ENCODE measurements around the gene HOXD10.

The HOXD10 gene

GRCh38 chr2:176078541-176079284 is 37.9 kb upstream of the HOXD10 start:
- no peak for DNase-seq (ENCODE audit: extremely low read depth, insufficient read length)
- H3K27me3 ChIP-seq (replicated peaks; ENCODE audit: control insufficient read depth, insufficient read depth, low read length) = peaks cover 4% of the 10 kb centered on the region; the same call in 1 of the 2 replicates

DNA sequence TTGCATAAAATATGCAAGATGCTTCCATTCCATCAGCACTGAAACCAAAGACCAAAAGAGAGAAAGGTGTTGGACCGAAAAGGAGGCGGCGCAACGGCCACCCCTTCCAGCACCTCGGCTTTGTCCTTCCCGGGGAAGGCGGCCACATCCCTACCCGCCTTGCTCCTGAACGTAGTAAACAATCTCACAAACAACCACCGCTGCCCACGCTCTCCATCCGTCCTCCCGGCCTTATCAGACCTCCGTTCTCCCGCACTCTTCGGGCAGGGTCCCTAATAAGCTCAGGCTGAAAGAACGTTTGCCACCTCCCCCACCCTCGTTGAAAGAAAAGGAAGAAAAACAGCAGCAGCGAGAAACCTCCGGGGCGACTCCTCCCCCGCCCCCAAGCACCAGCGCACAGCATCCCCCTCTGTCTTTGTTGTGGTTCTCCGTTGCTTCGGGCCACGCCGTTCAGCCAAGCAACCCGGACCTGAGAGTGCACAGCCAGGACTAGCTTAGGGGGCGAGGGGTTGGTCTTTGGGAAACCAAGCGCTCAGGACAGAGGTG is 37.2 kb upstream of the HOXD10 start:
- Histone ChIP-seq H3K4me3 (replicated peaks; ENCODE audit: low read depth, low read length) (no peak overlapping the region), H3K27me3 (replicated peaks; ENCODE audit: control insufficient read depth, insufficient read depth, low read length) (peaks cover 3% of the 10 kb centered on the region; the same call in 1 of the 2 replicates), H3K36me3 (ENCODE audit: control insufficient read depth, insufficient read depth, low read length) (no peaks in the 10 kb centered on the region)
- DNase-seq (ENCODE audit: extremely low read depth, insufficient read length) = no peak
- no peak for TF ChIP-seq CTCF (IDR thresholded peaks at IDR 0.05; ENCODE audit: insufficient read depth, low read length, poor library complexity, severe bottlenecking)

More at GRCh38 chr2:176078541-176079284, 37.9 kb upstream of the HOXD10 start:
- no peaks in the 10 kb centered on the region for H3K36me3 ChIP-seq (ENCODE audit: control insufficient read depth, insufficient read depth, low read length)
- TF ChIP-seq CTCF (IDR thresholded peaks at IDR 0.05; ENCODE audit: insufficient read depth, low read length, poor library complexity, severe bottlenecking) = no peak
- no peak overlapping the region for H3K4me3 ChIP-seq (replicated peaks; ENCODE audit: low read depth, low read length)

- peak; percentile 36 for TF ChIP-seq CTCF (IDR thresholded peaks at IDR 0.05; ENCODE audit: insufficient read depth, low read length, poor library complexity, severe bottlenecking)
- H3K4me3 ChIP-seq (replicated peaks; ENCODE audit: low read depth, low read length) = no peak overlapping the region
- DNase-seq (ENCODE audit: extremely low read depth, insufficient read length) = peak; percentile 64
- peaks cover 3% of the 10 kb centered on the region; the same call in 1 of the 2 replicates for H3K27me3 ChIP-seq (replicated peaks; ENCODE audit: control insufficient read depth, insufficient read depth, low read length)
- no peaks in the 10 kb centered on the region for H3K36me3 ChIP-seq (ENCODE audit: control insufficient read depth, insufficient read depth, low read length)
Observed at GRCh38 chr2:176079831-176080539, 36.6 kb upstream of the HOXD10 start.

DNA sequence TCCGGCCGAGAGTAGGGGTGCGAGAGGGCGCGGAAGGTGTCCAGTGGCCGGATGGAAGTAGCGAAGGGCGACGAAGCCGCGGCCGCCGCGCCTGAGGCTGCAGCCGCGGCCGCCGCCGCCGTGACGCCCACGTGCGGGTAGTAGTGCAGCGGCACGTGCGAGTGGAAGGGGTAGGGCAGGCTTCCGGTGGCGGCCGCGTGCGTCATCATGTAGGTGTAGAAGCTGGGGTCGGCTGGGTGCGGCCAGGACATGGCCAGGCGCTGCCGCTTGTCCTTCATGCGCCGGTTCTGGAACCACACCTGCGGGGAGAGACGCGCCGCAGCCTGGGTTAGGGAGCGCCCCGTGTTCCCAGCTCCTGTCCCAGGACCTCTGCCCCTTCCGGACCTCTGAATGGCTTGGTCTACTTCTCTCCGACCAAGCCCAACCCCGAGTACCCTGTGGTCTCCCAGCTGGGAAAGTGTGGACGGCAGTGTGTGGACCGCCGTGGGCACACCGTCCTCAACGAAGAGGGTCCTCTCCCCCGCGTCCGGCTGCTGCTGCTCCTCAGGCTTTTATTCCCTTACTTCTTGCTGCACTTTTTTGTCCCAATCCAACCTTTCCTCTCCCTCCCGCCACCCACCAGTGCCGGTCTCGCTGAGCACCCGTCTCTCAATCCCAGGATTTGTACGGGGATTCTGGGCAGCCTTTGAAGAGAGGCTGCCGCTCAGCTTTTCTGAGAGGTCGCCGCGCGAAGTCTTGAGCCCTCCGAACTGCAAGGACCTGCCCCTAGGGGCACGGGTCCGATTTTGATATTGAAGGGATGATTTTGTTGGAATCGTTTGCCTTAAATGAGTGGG is 35.8 kb upstream of the HOXD10 start:
- H3K4me3 ChIP-seq (replicated peaks; ENCODE audit: low read depth, low read length) = no peak overlapping the region
- H3K27me3 ChIP-seq (replicated peaks; ENCODE audit: control insufficient read depth, insufficient read depth, low read length) = peaks cover 1% of the 10 kb centered on the region; the same call in 1 of the 2 replicates
- DNase-seq (ENCODE audit: extremely low read depth, insufficient read length) = no peak
- no peak for TF ChIP-seq CTCF (IDR thresholded peaks at IDR 0.05; ENCODE audit: insufficient read depth, low read length, poor library complexity, severe bottlenecking)
- no peaks in the 10 kb centered on the region for H3K36me3 ChIP-seq (ENCODE audit: control insufficient read depth, insufficient read depth, low read length)

- DNase-seq (ENCODE audit: extremely low read depth, insufficient read length) = no peak
- Histone ChIP-seq H3K27me3 (replicated peaks; ENCODE audit: control insufficient read depth, insufficient read depth, low read length) (peaks cover 1% of the 10 kb centered on the region; the same call in 1 of the 2 replicates), H3K36me3 (ENCODE audit: control insufficient read depth, insufficient read depth, low read length) (no peaks in the 10 kb centered on the region), H3K4me3 (replicated peaks; ENCODE audit: low read depth, low read length) (no peak overlapping the region)
- no peak for TF ChIP-seq CTCF (IDR thresholded peaks at IDR 0.05; ENCODE audit: insufficient read depth, low read length, poor library complexity, severe bottlenecking)
Observed at GRCh38 chr2:176081376-176081836, 35.2 kb upstream of the HOXD10 start.

Data from GM06990 (cell line).